Activated CD4-positive, alpha-beta T cell treated with anti-CD3 and anti-CD28 coated beads for 1 hour (primary cell): ENCODE results near the gene TMPRSS12.
"Not testable (repeated sequence)": the region's sequence is repeated elsewhere in the genome, so short reads cannot be mapped to it uniquely, and the experiment has no call there.

Source experiments
- DNase-seq: peaks from one replicate; pipeline ENCODE4 v3.0.0-alpha.2; 2020

Gene TMPRSS12

DNA sequence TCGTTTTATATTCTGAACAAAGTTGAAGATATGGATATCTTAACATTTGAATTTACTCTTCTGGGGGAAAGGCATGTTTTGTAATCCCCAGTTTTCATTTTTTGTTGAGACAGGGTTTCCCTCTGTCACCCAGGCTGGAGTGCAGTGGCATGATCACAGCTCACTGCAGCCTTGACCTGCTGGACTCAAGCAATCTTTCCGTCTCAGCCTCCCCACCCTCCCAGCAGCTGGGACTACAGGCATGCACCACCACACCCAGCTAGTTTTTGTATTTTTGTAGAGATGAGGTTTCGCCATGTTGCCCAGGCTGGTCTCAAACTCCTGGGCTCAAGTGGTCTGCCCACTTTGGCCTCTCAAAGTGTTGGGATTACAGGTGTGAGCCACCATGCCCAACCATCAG lies 84.2 kb downstream of the TMPRSS12 start:
- not testable (repeated sequence) for DNase-seq

DNA sequence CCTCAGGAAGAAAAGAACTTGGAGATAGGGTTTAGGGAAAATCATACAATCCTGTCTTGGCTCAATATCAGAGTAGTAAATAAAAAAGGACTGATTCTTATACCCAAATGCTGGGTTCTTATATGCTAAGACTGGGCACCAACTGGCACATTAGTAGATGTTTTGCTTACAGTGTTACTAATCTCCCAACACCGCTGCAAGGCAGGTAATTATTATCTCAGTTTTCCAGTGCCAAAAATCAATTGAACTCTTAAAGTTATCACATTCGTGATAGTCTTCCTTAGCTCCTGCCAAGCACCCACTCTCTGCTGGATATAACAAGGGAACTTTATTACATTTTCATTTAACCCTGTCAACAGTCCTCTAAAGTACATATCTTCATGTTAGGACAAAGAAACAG lies 84.6 kb downstream of the TMPRSS12 start:
- DNase-seq, result no peak

DNA sequence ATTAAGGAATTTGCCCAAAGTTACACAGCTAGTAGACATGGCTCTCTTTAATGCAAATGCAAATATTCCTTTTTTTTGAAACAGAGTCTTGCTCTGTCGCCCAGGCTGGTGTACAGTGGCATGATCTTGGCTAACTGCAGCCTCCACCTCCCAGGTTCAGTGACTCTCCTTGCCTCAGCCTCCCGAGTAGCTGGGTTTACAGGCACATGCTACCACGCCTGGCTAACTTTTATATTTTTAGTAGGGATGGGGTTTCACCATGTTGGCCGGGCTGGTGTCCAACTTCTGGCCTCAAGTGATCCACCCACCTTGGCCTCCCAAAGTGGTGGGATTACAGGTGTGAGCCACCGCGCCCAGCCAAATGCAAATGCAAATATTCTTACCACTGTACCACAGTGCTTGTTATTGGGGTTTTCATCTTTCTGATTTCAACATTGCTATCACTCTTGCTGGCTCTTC lies 85.1 kb downstream of the TMPRSS12 start:
- no peak for DNase-seq

DNA sequence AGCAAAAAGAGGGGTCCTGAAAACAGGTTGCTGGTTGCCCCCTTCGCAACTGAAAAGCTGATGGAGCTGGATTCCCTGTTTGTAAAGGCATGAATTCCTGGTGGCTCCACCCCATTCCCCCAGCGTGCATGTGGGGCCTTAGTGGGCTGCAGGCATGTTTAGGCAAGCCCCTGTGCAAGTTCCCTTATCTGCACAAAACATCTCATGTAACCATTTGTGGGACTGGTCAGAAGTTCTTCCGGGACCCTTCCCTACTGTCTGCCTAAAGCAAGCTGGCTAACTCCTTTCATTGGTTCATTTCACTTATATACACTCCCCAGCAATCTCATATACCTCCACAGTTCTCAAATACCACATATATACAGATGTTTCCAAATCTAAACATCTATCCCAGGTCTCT lies 85.7 kb downstream of the TMPRSS12 start:
- DNase-seq, result no peak

DNA sequence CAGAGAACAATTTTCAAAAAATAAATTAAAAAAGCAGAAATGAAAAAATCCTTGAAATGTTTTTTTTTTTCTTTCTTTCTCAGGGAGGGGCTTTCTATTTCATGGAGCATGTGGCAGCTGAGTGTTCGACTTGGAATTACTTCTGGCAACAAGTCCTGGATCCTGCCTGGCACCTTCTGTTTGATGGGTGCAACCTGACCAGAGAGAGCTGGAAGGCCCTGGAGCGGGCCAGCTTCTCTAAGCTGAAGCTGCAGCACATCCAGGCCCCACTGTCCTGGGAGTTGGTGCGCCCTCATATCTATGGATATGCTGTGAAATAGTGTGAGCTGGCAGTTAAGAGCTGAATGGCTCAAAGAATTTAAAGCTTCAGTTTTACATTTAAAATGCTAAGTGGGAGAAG lies 87.1 kb downstream of the TMPRSS12 start:
- DNase-seq, result no peak

DNA sequence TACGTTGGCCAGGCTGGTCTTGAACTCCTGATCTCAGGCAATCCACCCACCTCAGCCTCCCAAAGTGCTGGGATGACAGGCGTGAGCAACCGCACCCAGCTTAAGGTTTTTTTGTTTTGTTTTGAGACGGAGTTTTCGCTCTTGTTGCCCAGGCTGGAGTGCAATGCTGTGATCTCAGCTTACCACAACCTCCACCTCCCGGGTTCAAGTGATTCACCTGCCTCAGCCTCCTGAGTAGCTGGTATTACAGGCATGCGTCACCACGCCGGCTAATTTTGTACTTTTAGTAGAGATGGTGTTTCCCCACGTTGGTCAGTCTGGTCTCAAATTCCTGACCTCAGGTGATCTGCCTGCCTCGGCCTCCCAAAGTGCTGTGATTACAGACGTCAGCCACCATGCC lies 87.8 kb downstream of the TMPRSS12 start:
- DNase-seq, result not testable (repeated sequence)

DNA sequence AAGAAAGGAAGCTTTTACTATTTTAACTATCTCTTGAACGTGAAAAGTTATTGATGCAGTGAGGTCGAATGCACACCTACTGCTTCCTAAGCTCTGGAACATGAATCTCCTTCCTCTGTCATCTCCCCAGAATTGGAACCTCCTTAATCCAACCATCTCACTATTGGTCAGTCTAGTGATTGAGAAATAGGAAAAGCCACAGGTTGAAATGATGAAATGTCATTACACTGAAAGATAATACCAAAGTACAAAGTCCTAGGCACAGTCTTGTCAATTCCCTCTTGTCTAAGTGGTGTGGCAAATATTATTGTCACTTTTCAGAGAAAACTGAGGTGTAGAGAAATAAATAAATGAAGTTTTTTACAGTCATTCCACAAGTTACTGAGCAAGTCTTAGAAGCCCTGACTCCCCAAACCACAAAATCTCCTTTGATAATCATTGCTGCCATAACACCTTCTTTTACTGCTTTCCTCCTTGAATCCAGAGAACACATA lies 90.1 kb downstream of the TMPRSS12 start:
- DNase-seq, result no peak

DNA sequence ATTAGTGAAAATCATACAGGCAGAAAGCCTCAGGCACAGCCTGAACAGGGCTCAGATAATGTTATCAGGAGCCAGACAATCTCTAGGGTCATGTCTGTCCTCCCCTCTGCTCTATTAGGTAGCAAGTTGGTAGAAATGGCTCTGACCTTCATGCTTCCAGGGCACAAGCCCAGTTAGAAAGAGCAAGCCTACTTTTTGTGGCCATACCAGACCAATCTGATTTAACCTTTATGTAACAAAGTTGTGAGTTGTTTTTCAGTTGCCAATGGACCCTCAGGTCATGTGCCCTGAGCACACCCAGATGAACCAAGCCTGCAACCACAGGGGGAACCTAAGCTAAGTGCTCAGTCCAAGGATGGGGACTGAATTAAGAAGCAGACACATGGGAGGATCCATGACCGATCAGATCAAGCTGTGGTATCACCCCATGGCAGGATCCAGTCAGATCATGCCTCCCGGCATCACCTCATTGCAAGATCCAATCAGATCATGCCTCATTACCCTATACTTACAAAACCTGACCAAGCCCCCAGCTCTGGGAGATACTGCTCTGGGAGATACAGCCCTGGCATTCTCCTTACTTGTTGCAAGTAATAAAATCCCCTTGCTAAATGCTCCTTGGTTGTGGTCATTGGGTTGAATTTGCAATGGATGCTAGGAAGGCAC lies 90.9 kb downstream of the TMPRSS12 start:
- no peak for DNase-seq

DNA sequence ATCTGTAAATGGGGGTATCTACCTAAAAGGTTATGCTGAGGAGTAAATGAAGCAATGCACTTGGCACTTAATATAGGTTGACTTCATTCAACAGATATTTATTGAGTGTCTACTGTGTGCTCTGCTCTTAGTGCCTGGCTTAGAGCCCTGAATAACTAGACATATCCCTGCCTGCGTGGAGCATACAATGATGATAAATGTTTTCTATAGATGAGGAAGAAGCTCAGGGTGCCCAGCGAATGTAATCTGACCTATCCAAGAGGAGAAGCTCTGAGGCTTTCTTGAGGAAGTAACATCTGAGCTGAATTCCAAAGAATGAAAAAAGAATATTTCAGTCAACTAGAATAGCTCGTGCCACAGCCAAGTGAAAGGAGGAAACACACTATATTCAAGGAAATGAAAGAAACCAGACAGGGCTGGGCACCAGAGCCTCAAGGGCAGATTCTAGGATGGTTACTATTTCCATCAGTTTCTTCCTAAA lies 91.7 kb downstream of the TMPRSS12 start:
- no peak for DNase-seq

DNA sequence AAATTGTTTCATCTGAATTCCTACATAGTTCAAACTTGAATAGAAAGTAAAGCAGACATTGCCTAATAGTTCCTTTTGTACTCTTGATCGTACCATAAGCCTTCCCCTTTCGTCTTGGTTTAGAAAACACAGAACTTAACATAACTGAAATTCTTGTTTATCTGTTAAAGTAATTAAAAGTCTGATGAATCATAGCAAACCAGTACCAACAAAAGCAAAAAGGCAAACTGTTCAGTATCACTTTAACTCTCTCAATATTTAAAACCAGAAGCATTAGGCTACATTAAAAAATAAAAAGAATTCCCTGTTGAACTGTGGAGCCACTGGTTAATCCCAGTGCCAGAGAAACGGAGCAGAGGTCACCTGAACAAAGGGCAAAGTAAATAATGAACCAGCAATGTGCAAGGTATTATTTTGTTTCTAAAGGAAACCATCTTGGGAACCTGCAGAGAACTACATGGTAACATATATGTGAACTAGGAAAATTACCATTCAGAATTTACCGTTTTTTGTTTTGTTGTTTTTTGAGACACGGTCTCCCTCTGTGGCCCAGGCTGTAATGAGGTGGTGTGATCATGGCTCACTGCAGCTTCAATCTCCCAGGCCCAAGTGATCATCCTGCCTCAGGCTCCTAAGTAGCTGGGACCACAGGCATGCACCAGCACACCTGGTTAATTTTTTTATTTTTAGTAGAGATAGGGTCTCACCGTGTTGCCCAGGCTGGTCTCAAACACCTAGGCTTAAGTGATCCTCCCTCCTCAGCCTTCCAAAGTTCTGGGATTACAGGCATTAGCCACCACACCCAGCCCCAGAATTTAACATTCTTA lies 92.5 kb downstream of the TMPRSS12 start:
- no peak for DNase-seq

DNA sequence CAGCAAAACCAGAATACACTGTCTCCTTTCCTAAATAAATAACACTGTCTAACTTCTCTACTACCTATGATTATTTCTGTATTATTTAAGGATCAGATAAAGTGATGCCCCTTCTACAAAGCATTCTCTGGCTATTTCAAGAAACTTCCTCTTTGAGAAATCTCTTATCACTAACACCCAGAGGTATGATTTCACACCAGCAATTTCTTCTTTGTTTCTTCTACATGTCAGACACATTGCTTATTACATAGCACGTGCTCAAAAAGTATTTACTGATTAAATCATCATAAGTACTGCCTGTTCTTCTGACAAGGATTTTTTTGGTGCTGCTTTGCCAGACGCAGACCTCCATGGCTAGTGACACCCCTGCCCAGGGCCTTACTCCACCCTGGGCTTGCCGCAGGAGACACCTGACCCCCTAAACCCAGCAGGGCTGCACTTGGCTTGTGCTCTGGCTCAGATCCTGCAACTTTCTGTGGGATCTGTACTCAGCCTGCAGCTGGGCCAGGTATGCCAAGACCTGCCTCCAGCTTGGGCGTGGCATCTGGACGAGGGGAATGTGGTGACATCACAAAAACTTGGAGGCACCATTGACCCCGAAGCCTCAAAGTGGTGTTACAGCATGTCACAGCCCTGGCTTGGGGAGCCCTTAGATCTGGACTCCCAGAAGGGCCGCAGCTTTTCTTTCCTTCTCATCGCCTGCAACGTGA lies 94.2 kb downstream of the TMPRSS12 start:
- DNase-seq, result no peak
